Hematopoietic multipotent progenitor cell treated with erythropoietin and hydrocortisone succinate and interleukin-3 and kit ligand, for 15 days (in vitro differentiated cells): Measurements from ENCODE around the gene FGD2.

Experiments
- DNase-seq: peaks from one replicate; pipeline ENCODE4 v3.0.0-alpha.2; 2015; ENCODE audit warnings: low spot score

The FGD2 gene

GRCh38 chr6:36970892-36971842, 34.3 kb upstream of the FGD2 start:
- no peak for DNase-seq

GRCh38 chr6:36971921-36972673, 33.4 kb upstream of the FGD2 start:
- no peak for DNase-seq

DNA sequence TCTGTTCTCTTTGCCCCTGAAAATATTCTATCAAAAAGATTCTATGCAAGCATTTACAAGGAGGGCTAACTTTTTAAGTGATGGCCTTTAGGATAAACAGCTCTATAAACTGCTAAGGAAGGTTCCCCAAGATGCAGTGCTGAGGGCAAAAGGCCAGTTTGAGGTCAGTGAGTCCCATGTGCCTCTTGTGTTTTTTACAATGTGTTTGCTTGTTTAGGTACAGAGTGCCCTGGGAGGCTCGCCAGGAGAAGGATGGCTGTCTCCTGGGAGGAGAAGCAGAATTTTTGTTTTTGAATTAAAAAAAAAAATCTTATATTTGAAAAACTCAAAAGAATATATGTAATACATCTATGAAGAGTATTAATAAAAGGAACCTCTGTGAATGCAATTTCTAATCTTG, 32.3 kb upstream of the FGD2 start:
- DNase-seq: no peak

- DNase-seq: no peak
Measured at GRCh38 chr6:36973647-36974046, 31.8 kb upstream of the FGD2 start.

GRCh38 chr6:36975231-36976006, 30.0 kb upstream of the FGD2 start:
- DNase-seq: no peak

- peak; percentile 82 for DNase-seq
Measured at GRCh38 chr6:36976007-36976264, 29.5 kb upstream of the FGD2 start.

DNA sequence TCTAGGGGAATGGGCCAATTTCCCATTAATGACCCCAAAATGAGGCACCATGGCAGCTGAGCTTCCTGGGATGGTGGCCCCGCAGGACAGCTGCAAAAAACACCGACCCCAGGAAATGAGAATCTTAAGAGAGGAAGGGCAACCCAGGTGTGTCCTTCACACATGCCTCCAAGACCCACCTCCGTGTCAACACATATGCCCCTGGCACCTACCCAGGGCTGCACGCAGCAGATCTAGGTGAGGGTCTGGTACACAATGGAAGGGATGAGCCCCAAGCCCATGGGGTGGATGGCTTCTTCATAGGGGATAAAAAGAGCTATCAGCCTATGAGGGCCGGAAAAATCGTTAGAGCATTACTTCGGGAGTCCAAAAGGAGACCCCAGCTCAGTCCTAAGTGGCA, 28.9 kb upstream of the FGD2 start:
- no peak for DNase-seq

DNA sequence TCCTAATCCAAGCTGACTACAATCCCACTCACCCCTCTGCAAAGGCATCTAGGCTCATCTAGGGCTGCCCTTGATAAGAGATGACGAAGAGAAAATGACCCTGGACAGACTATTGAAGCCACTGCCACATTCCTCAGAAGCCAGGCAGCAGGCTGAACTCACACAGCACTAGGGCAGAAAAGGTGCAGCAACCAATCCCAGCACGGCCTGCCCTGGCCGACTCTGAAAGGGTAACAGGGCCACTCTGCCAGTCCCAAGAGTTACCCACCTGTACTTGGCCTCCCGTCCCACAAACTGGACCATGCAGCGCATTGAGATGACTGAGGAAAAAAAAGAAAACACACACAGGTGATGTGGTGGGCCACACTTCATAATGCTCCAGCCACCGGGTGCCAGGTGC, 28.5 kb upstream of the FGD2 start:
- DNase-seq: no peak

DNA sequence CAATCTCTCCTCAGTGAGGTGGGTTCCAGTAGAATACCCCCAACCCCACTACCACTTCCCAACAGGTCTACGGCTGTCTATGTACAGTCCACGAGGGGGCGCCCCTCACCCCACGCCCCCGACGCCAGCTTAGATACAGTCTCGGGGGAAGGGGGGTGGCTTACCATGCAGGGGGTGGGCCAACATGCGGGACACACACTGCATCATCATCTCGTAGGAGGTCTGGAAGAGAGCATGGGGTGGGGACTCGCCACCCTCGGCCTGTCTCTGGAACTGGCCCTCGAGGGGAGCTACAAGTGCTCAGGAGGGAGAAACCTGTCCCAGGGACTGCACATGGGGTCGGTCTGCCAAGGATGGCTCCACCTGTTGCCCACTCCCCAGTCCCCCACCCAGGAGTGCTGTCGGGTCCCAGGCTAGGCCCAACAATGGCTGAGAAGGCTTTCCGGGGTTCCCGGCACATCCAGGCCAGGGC, 27.9 kb upstream of the FGD2 start:
- peak; percentile 42 for DNase-seq

DNA sequence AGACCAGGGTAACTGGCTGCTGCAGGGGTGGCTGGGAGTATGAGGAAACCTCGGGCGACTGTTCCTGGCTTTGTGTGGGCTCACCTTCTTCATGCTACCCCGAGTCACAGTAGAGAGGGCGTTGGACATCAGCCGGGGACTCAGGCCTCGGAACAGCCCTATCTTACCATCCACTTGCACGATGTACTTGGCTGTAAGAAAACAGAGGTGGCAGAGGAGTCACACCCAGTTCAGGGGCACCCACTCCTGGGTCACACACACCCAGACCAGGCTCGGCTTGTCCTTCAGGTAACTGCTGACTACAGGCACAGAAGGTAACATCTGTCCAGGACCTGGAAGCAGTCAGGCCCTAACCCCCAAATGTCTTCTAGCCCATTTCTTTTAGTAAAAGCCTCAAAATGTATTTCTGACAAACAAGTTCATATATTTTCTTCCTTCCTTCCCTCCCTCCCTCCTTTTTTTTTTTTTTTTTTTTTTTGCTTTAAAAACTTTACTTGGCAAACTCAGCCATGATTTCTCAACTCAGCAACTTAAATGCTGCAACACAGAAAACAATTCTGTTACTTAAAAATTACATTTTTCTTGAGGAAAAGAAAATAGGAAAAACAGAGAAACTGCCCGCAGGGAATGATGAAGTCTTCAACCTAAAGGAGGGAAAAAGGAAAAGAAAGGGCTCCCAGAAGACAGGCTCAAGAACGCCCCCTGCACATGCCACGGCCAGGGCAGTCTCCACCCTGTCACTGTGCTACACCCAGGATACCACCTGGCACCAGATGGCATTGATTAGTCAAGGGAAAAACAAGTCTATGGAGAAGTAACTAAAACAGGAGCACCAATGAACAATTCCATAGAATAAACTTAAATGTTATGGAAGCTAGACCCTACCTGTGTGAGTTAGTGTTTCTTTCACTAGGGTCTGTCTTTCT, 26.8 kb upstream of the FGD2 start:
- peak; percentile 72 for DNase-seq

- DNase-seq: peak; percentile 76
Measured at GRCh38 chr6:36979347-36979742, 26.1 kb upstream of the FGD2 start.

DNA sequence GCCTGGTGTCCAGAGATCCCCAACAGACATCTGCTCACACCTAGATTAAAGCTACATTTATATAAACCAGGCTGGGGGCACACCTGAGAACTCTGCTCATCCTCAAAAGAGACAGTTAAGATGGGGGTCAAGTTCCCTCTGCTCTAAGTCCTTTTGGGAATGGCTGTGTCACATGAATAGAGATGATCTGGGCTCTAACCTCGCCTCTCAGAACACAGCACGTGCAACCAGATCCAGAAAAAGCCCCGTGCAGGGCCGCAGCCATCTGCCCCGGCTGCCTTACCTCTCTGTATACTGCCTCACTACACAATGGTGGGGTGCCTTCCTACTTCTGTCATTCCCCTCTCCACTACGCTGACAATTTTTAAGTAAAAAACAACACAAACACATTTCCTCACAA, 25.3 kb upstream of the FGD2 start:
- DNase-seq: no peak

DNA sequence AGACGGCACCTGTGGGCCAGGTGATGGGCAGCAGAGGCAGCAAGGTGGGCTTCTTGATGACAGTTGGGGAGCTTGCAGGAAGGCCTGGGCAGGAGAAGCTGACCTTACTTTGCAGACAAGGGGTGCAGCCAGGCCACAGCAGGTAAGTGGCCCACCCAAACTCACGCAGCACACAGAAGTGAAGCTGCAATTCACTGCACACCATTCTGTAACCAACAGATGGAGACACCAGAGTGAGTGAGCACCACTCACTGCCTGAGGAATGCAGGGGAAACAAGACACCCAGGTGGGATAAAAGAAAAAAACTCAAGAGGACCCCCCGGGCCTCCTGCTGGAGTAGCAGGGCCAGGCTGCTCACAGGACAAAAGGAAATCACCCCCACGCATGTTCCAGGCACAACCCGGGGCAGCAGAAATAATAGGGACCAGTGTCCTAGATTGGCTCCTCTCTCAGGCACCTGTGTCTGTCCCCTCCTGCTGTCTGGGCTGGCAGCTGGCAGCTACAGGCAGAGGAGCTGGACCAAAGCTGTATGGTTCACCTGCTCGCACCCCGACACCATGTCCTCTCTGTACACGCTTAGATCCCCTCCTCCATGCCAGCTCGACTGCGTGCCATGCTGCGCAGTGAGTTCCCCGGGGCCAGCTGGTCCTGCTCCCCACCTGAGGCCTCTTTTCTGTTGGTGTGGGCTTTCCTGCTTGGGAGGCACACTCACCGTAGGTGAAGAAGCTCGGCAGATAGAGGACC, 24.4 kb upstream of the FGD2 start:
- no peak for DNase-seq

DNA sequence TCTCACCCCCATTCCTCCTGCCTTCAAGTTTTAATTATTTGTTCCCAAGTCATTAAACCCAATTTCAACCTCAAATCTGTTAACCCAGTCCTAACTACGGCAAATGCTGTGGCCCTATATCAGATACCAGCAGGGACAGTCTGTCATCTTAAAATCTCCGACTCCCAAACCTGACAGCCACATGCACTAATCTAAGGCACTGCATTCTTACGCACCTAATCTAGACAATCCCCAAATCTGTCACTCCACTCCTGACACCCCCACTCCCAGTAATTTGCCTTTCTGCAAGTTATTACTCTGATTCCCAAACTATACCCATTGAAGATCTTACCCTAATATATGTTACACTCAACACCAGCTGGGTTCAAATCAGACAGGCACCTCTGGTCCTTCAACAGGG, 21.9 kb upstream of the FGD2 start:
- DNase-seq: no peak

DNA sequence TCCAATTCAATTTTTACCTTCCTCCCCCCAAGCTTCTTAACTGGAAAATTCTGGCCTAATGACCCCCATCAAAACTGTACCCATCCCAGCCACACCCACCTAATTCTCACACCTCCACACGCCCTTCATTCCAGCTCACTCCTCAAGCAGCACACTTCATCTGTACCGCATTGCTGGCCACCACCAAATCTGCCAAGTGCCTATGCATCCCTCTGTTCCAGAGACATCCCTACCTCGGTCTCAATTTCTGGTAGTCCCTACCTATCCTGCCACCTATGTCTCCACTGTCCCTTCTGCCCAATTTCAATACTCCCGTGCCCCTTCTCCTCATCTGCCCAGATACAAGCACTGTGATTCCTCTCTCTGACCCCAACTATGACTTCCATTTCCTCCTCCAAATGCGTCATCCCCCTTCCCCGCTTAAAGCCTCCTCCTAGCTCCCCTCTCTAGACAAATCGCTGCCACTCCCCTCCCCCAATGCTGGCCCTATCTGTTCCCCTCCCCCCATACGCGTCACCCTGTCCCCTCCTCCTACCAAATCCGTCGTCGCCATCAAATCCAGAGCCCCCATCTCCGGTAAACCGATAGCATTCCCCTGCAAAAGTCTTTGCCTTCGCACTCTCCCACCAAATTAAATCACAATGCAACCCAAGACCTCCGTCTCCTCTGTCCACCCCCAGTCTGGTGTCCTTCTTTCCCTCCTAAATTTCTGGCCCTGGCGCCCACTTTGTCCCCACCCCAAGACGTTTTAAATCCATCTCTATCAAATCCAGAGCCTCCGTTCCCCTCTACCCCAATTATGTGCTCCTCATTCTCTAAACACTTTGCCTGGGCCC, 20.7 kb upstream of the FGD2 start:
- DNase-seq: no peak

- DNase-seq: no peak
Measured at GRCh38 chr6:36985417-36985807, 20.0 kb upstream of the FGD2 start.

- peak; percentile 92 for DNase-seq
Measured at GRCh38 chr6:36985808-36986703, 19.4 kb upstream of the FGD2 start, which contains the start of gene MTCH1. Gene MTCH1, minus strand, starts transcription at chr6:36986196. Its CDS starts 23 bp downstream, at chr6:36986173.

DNA sequence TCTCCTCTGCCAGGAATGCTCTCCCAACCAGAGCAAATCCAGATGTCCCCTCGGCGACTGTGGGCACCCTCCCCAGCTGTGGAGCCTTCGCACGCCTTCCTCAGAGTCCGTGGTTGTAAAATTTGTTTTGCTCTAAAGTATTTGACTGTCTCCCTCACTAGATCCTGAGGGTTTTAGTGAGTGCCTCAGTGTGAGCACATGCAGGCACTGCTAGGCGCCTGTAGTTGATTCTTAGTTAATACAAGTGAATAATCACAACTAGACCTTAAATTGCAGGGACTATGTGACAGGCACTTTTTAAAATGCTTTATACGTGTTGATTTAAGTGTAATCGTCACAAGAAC, 18.8 kb upstream of the FGD2 start:
- no peak for DNase-seq

GRCh38 chr6:36989264-36989663, 16.2 kb upstream of the FGD2 start:
- DNase-seq: no peak
